ENCODE results near the gene CMTM5.

DNA sequence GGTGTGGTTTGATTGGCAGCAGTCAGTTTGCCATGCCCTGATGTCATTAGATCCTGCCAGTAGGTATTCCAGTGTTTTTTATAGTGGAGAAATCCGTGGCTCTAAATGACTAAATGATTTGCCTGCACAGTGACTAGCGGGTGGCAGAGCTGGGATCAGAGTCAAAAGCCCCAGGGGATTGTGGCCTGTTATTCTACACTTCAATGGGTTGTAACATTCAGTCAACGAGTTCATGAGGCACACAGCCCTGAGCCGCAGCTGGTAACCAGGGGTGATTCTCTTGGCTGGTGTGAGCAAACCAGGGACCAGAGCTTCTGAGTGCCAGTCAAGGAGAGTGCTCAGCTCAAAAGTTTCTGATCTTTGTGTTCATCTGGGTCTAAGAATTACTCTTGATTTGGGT, 29.4 kb downstream of the CMTM5 start:
- TF ChIP-seq POLR2A (IDR thresholded peaks at IDR 0.05; ENCODE audit: low read depth, low read length) = no peak
- TF ChIP-seq TAF1 (IDR thresholded peaks at IDR 0.05; ENCODE audit: borderline replicate concordance, low read depth, low read length) = no peak
